Testis (tissue), 3 donors: Measurements from ENCODE around the gene C3AR1. TPM values are rescaled to one million over a fixed set of nuclear protein-coding genes. Genes with fewer than 3 reads are reported as not detected.

Experiments
- DNase-seq: peaks from one replicate; pipeline ENCODE4 v3.0.0-alpha.2; 2019
- H3K27ac ChIP-seq, 2 donors: fragments of 200-600 bp; sonication (generic); one replicate each; pipeline ENCODE4 v1.5.1; 2019
- H3K27me3 ChIP-seq: fragments of 200-600 bp; sonication (generic); one replicate; pipeline ENCODE4 v1.5.1; 2019
- H3K36me3 ChIP-seq: fragments of 200-600 bp; sonication (generic); one replicate; pipeline ENCODE4 v1.5.1; 2017; ENCODE audit warnings: low read depth; ENCODE audit errors: missing control alignments
- H3K4me1 ChIP-seq: fragments of 200-600 bp; sonication (generic); one replicate; pipeline ENCODE4 v1.5.1; 2019
- H3K4me3 ChIP-seq, 2 donors: fragments of 200-600 bp; sonication (generic); one replicate each; pipeline ENCODE4 v1.5.1; 2017 to 2019
- H3K9me3 ChIP-seq: fragments of 200-600 bp; sonication (generic); one replicate; pipeline ENCODE4 v1.5.1; 2017
- POLR2A ChIP-seq: fragments of 450-650 bp; IDR thresholded peaks from one replicate; pipeline ENCODE4 v1.6.1; 2017; ENCODE audit warnings: antibody characterized with exemption, mild to moderate bottlenecking, moderate library complexity
- WGBS, 2 donors: methylation state at CpG; one replicate each; pipeline ENCODE4 v1.1.5; 2018; 5-methylcytosine and 5-hydroxymethylcytosine counted together
- intact Hi-C: fragments of 100-400 bp; cut with DNase I; formaldehyde crosslinking; loops from one replicate; pipeline ENCODE4 v1.15.1; 2023; ENCODE audit warnings: low total_unique reads
- polyA plus RNA-seq: library from polyadenylated mRNA; stranded (reverse); fragments of 350-450 nt; fragmentation: Illumina TruSeq; extraction: RNeasy Lipid Tissue Mini Kit (QIAGEN cat#74804); gene quantifications from one replicate; pipeline ENCODE4 v1.2.3, GENCODE V29; 2014; ENCODE audit warnings: low read depth, low replicate concordance; ENCODE audit not compliant: insufficient read depth
- total RNA-seq, 2 donors: library from RNA; depleted of rRNA; stranded (reverse); fragments of >200 nt; gene quantifications; one replicate each; pipeline ENCODE4 v1.2.3, GENCODE V29; 2016
- TF ChIP-seq, protein P1 (sequence below), 3 experiments: fragments of 450-650 bp in 2 of 3; fragments of 200-600 bp in 1 of 3; sonication (generic) in 1 of 3; IDR thresholded peaks; one replicate each; pipeline ENCODE4 v1.5.1; 2016 to 2019; ENCODE audit warnings: antibody characterized with exemption in 3 of 3, mild to moderate bottlenecking in 2 of 3, moderate library complexity in 1 of 3

The C3AR1 gene
- total and polyA plus RNA-seq, 3 donors from 2014 or later = 1.9 to 9.5 (median 2.8) TPM

DNA sequence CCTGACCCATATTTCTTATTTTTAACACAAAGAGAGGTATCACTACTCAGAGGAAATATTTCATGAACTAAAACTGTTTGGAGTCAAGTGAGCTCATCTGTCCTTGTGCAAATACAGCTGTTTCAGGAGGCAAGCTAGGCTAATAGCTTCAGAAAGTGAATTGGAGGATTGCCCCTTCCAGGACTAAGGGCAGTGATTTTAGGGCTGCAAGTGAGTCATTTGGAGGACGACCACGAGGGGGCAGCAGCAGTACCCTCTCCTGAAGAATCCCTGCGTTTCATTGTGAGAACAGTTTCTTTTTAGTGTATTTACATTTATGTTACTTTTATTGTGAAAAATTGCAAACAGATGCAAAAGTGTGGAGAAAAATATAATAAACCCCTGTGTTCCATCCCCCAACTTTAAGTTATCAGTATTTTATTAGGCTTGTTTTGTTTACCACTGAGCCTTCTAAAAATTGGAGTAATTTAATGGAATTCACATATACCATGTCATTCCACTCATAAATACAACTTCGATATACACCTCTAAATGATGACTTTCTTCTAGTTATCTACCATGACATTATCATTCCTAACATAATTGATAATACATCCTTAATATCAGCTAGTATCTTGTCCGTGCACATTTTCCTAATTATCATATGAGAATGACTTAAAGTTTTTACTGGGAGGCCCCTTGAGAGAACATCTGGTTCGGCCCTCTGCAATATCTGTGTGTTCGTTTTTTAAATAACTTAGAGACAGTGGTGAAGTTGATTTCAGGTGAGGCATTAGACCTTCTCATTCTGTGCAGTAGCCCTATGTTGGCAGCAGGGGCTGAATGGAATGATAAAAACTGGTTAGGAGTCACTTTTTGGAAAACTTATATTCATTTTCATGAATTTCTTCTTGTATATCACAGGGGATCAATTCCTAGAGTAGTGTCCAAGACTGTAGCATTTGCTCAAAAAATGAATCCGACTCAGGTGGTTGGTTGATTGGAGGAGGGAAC is 19.9 kb downstream of the C3AR1 start:
- no peaks in the 10 kb centered on the region for H3K9me3 ChIP-seq

DNA sequence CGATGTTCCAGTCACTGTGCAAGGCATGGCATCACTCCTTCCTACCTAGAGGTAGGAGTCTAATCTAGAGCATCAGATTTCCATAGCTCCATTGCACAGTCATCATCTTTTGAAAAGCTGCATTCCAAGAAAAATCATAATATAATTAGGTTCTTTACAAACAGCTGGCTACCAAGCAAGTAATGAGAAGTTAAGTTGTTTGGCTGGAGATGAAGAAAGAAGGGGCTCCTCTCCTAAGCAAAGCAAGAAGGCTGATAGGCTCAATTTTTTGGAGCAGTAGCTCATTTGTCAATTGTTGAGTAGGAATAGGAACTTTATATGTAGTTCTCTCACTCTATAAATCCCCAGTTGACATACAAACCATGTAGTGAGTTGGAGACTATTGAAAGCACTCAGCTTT is 25.4 kb downstream of the C3AR1 start:
- no peak for TF ChIP-seq POLR2A
- TF ChIP-seq, protein P1, sequence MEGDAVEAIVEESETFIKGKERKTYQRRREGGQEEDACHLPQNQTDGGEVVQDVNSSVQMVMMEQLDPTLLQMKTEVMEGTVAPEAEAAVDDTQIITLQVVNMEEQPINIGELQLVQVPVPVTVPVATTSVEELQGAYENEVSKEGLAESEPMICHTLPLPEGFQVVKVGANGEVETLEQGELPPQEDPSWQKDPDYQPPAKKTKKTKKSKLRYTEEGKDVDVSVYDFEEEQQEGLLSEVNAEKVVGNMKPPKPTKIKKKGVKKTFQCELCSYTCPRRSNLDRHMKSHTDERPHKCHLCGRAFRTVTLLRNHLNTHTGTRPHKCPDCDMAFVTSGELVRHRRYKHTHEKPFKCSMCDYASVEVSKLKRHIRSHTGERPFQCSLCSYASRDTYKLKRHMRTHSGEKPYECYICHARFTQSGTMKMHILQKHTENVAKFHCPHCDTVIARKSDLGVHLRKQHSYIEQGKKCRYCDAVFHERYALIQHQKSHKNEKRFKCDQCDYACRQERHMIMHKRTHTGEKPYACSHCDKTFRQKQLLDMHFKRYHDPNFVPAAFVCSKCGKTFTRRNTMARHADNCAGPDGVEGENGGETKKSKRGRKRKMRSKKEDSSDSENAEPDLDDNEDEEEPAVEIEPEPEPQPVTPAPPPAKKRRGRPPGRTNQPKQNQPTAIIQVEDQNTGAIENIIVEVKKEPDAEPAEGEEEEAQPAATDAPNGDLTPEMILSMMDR (IDR thresholded peaks at IDR 0.05) = no peak
- H3K9me3 ChIP-seq = no peaks in the 10 kb centered on the region
- intact Hi-C loops = no loop called here

More for the DNA sequence above, 19.9 kb downstream of the C3AR1 start:
- Histone ChIP-seq H3K36me3 (no peaks in the 10 kb centered on the region), H3K27me3 (no peaks in the 10 kb centered on the region), H3K4me1 (no peaks in the 10 kb centered on the region), H3K27ac (no peak overlapping the region), H3K4me3 (no peak overlapping the region)
- 46 to 51% methylated on average over 8 of the region's 8 CpGs for WGBS, 2 donors
- DNase-seq = peak; percentile 88
- no peak for TF ChIP-seq POLR2A
- TF ChIP-seq, protein P1 (IDR thresholded peaks at IDR 0.05) = peak; percentile 56 to 85 (median 74)
- intact Hi-C loops = no loop called here

DNA sequence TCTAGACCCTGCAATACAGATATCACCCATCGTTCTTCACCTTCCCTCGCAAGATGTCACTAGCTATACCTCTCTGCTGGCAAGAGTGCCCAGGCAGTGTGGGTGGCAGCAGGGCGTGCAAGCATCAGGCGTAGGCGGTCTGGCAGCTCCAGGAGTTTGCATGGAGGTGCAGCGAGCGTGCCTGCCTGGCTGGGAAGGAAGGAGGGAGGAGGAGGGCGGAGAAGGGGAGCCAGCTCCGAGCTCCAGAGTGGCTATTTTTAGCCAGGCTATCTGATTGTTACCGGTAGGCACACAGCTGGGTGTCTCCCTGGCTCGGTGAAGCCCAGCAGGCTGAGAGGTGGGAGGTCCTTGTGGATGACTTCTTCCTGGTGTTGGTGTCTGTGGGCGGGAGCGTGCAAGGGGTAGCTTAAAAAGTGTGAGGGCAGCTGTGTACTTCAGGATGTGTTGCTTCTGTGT is 27.5 kb downstream of the C3AR1 start:
- no peaks in the 10 kb centered on the region for H3K36me3 ChIP-seq
- peak; percentile 85 for DNase-seq
- H3K4me3 ChIP-seq = no peak overlapping the region
- 31 to 33% methylated on average over 11 to 12 of the region's 13 CpGs for WGBS, 2 donors
- no peaks in the 10 kb centered on the region for H3K27me3 ChIP-seq
- no peak for TF ChIP-seq POLR2A
- TF ChIP-seq, protein P1 (IDR thresholded peaks at IDR 0.05) = no peak
- H3K4me1 ChIP-seq = peaks cover 46% of the 10 kb centered on the region
- intact Hi-C loops = no loop called here
- H3K27ac ChIP-seq = peak overlapping the region in 1 of 2 donors; percentile 63
- no peaks in the 10 kb centered on the region for H3K9me3 ChIP-seq

More for the DNA sequence above, 25.4 kb downstream of the C3AR1 start:
- Histone ChIP-seq H3K4me1 (peaks cover 27% of the 10 kb centered on the region), H3K27ac (no peak overlapping the region), H3K27me3 (no peaks in the 10 kb centered on the region), H3K4me3 (no peak overlapping the region), H3K36me3 (no peaks in the 10 kb centered on the region)
- WGBS, 2 donors = 89 to 92% methylated on average over 1 of the region's 1 CpG
- DNase-seq = no peak

DNA sequence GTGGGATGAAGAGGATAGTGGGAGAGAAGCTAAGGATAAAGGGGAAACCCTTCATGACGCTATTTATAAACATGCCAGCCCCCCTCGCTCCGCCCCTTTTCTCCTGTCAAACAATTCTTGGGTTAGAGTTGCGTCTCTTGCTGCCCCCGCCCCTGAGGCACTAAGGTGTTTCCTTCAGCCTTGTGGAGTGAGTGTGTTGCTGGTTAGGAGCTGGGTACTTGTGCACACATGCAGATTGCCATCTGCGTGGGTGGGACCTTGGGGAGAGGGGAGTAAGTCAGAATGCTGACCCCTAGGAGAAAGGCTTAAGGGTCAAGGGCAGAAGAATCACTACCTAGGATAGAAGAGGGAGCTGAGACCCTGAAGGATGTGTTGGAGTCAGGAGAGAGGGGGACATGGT is 28.2 kb downstream of the C3AR1 start:
- Histone ChIP-seq H3K27ac (peak overlapping the region in 1 of 2 donors; percentile 63), H3K4me3 (no peak overlapping the region), H3K9me3 (no peaks in the 10 kb centered on the region), H3K4me1 (peaks cover 51% of the 10 kb centered on the region), H3K27me3 (no peaks in the 10 kb centered on the region), H3K36me3 (no peaks in the 10 kb centered on the region)
- TF ChIP-seq, protein P1 (IDR thresholded peaks at IDR 0.05) = no peak
- no peak for TF ChIP-seq POLR2A
- DNase-seq = no peak
- 60 to 62% methylated on average over 6 of the region's 6 CpGs for WGBS, 2 donors
- intact Hi-C loops = no loop called here
